Measurements from ENCODE around the gene GPR65.

GPR65 gene

GRCh38 chr14:88037325-88037724 is 32.4 kb downstream of the GPR65 start:
- FAIRE-seq (peak; percentile 44), DNase-seq (ENCODE audit: low spot score) (no peak)

DNA sequence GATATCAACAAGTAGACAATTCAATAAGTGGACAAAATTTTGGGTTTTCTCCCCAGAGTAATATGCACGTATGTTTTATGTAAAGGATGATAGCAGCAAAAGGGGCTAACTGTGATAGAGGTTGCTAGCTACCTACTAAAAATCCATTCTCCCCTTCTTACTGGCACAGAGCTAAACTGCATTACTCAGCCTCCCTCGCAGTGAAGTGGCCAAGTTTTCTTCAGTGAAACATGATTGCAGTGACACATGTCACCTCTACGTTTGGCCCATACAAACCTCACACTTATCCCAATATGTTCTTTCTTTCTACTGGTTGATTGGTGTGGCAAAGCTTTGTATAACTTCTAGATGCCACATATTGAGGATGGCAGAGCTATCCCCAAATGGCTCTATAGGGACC is 34.3 kb downstream of the GPR65 start:
- DNase-seq (ENCODE audit: low spot score) = no peak
- FAIRE-seq = no peak

DNA sequence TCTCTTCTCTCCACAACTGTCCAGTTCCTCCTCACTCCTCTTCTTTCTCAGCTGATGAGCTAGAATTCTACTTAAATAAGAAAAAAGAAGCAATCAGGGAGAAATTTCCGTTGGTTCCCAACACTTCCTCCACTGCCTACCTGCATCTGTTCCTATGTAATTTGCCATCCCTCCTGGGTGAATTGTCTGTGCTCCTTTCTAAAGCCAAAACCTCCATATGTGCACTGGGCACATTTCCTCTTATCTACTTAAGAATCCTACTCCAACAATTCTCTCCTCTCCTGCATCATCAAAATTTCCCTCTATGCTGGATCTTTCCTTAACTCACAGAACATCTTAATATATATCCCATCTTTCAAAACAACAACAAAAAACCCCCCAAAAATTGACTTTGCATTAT is 35.2 kb downstream of the GPR65 start:
- no peak for DNase-seq (ENCODE audit: low spot score)
- FAIRE-seq = no peak

DNA sequence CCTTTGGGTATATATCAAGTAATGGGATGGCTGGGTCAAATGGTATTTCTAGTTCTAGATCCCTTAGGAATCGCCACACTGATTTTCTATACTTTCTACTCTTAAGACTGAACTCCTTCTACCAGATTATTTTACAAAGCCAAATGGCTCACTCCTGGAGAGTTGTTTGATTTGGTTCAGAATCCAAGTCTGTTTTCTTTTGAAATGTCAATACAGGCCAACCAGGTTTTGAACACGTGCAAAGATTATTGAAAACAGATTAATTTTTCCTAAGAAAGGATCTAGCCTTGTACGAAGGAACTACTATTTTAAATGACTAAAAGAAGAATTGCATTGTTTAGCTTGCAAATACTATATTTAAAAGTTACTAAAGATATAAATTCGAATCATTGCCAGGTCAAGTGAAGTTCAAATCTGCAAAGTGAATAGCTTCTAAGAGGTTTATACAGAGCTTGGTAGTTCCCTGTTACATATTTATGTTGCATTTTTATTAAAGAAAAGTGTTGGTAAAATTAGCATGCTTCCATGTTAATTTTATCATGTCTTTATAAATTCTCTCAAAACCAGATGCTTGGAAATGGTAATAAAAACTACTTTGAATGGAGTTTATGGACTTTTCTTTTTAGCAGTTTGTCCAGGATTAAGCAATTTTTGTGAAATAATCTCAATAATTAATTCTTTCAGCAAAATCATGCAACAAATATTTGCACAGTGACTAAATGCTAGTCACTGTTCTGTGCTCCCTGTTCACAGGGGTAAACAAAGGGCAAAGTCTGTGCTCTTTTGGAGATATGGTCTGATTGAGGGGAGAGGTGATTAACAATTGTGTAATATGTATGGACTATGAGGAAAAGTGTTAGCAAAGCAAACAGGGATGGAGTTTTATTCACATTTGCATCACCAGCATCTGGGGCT is 38.9 kb downstream of the GPR65 start:
- no peak for FAIRE-seq
- no peak for DNase-seq (ENCODE audit: low spot score)

- DNase-seq (ENCODE audit: low spot score) (no peak), FAIRE-seq (no peak)
Measured at GRCh38 chr14:88044444-88044758, 39.5 kb downstream of the GPR65 start.

- FAIRE-seq = no peak
- no peak for DNase-seq (ENCODE audit: low spot score)
Measured at GRCh38 chr14:88044776-88045446, 40.0 kb downstream of the GPR65 start.

- FAIRE-seq (no peak), DNase-seq (ENCODE audit: low spot score) (no peak)
Measured at GRCh38 chr14:88045705-88046104, 40.8 kb downstream of the GPR65 start.

DNA sequence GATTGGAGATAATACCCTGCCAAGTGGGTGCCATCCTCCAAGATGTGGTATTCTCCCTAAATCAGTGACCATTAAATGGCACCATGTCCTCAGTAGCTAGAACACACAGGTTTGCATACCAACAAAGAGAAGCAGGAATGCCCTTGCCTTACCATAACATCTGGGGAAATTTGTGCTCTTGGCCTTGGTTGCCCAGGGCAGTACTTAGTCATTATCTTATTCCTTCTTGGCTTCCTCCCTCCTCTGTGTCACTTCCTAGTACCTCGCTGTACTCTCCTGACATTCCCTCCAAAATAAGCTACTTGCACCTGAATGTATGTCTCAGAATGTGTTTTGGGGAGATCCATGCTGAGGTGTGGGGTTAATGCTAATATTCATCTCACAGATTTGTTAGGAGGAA is 43.4 kb downstream of the GPR65 start:
- DNase-seq (ENCODE audit: low spot score) (no peak), FAIRE-seq (peak; percentile 87)

DNA sequence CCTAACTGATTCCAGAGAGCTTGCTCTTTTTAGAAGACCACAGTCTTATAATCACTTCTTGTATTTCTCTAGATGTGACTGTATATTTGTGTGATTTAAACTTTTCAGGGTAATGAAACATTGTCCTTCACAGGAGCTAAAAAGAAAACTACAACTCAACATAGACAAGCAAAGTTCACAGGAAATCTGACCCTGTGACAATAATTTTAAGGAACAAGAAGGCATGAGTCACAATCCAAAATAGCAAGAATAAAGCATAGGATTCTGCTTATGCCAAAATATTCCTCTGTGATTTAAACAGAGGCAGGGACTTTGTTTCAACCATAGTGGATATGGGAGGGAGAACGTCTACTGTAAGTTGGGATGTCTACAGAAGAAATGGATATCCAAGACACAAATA is 44.3 kb downstream of the GPR65 start:
- DNase-seq (ENCODE audit: low spot score) (no peak), FAIRE-seq (no peak)

DNA sequence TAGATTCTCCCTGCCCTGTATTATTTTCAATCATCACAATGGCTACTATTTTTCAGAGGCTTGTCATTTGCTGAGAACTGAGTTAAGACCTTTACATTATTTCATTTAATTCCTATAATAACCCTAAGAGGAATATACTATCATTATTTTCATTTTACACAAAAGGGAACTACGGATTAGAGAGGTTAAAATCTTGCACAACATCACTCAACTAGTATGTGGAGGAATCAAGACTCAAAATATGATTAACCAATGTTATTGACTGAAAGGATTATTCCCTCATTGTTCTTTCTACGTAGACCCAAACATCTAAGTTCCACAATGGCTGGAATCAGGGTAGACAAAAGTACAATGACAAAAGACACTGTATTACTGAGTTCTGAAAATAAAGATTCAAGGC is 45.0 kb downstream of the GPR65 start:
- no peak for DNase-seq (ENCODE audit: low spot score)

DNA sequence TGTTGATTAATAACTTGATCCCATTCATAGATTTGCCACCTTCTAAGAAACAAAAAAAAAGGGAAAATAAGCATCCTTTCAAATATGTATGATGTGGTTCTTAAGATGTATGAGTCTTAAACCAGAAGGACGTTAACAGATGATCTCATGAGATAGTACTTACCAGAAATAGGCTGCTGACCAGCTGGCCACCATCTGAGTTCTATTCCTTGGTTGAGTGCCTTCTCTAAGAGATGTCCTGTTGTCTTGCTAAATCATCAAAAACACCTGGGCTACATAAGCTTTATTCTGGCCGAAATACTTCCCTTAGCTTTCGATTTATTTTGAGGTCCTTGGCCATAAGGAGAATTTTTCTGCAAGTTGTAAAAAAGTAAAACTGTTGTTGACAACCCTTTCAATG is 55.6 kb downstream of the GPR65 start:
- DNase-seq (ENCODE audit: low spot score) (no peak), FAIRE-seq (no peak)

More for the DNA sequence above, 45.0 kb downstream of the GPR65 start:
- FAIRE-seq = no peak

- DNase-seq (ENCODE audit: low spot score) (no peak), FAIRE-seq (no peak)
Measured at GRCh38 chr14:88063811-88064210, 58.9 kb downstream of the GPR65 start.
